NCI-H82 (cell line): ENCODE results near the gene ITPK1.
A peak's percentile ranks its signal among the peaks of the same experiment; 100 is the strongest.

Experiments used
- DNase-seq: peaks from one replicate; lab custom pipeline; 2025; lab: John Stamatoyannopoulos, UW

The ITPK1 gene

DNA sequence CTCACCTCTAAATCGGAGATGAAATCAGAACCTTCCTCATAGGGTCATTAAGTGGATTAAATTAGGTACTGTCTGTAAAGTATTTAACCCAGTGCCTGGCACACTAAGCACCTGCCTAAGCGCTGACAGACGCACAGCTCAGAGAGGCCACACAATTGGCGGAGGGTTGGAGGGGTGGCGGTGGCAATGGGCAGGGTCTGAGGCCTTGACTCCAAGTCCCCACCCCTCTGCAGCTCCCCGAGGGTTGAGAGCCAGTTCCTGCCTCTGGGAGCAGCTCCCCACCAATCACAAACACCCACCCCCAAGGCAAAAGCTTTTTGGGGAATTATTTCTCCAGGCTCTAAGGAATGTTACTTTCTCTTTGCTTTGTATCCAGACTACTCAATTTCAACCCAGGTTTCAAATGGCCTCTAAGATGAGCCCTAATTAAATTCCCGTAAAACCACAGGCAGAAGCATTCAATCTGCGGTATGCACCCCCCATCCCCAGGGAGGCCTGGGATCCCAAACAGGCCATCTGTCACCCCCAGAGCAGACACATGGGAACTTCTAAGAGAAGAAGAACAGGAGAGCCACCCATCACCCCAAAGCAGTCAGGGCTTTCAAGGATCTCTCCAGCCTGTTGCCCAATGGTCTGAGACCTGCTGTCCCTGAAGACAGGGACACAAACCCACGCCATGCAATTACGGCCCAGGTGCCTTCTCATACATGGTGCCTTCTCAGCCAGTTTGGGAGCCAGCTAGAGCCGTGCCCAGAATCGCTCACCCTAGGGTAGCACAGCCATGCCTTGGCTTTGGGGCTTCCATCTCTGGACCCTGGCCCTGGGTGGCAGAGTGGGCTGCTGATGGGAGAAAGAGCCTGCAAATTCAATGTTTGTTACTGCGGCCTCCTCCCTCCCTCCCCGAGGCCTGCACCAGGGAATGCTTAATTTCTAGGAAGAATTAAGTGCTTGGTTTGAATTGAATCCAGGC lies 126.7 kb downstream of the ITPK1 start:
- DNase-seq, result peak; percentile 89

DNA sequence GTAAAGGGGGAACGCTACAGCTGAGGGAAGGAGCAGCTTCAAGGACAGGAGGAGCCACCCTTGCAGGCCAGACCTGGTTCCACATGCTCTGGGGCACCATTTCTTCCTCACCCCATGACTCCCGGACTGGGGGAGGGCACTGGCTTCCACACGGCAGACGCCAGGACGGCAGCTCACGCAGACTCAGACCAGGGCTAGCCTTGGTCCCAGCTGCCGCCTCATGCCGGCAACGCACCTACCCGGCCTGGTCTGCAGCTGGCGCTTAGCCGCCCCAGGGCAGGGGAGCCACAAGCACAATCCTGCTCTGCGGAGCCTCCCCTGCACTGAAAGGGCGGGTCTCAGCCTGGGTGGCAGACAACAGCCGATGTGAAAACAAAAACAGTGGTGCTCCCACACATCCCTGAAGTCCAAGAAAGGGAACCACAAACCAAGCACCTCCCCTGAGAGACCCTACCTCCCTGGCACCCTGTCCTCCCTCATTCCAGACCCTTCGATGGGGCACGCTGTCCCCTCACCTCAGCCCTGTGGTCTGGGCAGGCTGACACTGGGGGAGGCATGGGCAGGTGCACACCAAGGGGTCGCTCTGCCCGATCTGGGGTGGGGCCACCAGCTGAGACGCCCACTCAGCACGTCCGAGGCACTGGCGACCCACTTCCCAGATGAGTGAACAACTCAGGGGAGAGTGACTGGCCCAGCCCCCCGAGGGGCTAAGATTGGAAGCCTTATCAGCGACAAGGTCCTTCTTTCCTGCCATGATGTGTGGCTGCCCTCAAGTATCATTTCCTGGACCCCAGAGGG lies 127.8 kb downstream of the ITPK1 start:
- DNase-seq, result peak; percentile 21

DNA sequence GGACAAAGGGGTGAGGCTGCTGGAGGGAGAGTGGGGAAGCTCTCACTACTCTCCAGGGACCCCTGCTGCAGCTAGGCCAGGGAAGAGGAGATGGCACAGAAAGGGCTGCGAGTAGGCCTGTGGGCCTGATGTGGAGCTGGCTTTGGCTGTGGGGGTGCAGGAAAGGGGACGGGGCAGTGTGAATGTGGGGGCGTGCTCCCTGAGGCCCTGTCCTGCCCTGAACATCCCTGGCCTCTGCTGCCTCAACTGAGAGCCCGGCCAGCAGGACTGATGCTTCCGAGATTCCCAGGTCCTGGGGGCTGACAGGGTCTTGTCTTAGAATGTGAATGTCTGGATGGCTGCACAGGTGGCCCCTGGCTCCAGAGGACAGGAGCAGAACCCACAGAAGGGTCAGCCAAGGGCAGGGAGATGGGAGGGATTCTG lies 128.6 kb downstream of the ITPK1 start:
- no peak for DNase-seq

DNA sequence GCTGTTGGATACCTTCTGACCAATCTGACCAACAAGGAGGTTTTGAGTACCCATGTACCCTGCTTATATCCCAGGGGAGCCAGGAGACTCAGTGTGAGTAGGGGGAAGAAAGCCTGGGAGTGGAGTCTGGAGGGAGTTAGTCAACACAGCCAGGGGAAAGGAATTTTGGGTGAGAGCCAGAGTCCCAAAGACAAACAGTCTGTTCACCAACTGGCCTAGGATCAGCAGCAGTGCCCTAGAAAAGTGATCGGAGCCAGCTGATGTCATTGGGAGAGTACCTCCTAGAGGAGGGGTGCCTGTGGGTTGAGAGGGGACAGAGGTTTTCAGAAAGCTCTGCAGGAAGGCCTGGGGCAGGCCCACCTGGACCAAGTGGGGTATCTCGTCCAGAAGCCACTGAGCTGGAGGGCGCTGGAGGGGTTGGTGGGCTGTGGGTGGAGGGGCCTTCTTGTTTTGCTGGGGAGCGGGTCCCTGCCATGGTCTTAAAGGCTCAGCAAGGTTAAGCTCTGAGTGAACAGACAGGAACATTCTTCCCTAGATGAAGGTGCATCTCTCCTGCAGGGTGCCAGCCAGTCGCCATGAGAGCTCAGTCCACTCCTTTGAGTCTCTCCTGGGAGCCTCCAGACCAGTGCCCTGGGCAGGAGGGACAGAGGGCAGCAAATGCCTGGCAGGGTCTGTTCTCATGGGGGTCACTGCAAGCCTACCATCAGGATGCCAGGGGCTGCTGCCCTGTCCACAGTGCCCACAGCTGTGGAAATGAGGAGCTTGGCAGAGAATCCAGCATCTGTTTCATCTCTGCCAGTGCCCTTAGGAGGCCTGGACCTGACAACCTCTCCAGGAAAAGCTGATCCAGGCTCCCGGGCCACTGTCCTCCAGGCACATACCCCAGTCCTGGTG lies 129.2 kb downstream of the ITPK1 start:
- DNase-seq, result peak; percentile 12

DNA sequence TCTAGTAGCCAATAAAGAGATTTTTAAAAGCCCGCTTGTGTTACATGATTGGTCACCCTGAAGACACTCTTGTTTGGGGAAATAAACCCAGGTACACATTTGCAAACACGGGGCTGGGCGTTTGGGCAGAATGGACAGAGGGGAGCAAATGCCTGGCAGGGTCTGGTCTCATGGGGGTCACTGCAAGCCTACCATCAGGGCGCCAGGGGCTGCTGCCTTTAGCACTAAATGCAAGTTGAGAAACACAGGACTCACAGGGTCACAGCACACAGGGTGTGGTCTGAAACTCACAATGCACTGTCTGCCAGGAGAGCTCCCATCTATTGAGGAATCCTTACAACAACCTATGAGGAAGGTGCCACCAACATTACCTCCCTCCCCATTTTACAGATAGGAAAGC lies 130.2 kb downstream of the ITPK1 start:
- no peak for DNase-seq

DNA sequence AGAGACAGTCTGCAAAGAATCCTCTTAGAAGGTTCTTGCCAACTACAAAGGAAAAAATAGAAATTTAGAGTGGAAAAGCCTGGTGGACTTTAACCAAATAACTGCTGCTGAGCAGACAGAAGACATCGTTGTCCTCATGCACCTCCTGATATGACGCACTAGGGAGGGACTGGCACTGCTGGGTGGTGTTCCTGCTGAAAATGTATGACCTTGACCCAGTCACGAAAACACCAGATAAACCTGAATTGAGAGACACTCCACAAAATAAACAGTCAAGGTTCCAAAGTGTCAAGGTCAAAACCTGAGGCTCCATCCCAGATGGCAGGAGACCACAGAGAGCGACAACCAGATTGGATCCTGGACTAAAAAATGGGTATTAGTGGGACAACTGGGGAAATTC lies 130.8 kb downstream of the ITPK1 start:
- no peak for DNase-seq

DNA sequence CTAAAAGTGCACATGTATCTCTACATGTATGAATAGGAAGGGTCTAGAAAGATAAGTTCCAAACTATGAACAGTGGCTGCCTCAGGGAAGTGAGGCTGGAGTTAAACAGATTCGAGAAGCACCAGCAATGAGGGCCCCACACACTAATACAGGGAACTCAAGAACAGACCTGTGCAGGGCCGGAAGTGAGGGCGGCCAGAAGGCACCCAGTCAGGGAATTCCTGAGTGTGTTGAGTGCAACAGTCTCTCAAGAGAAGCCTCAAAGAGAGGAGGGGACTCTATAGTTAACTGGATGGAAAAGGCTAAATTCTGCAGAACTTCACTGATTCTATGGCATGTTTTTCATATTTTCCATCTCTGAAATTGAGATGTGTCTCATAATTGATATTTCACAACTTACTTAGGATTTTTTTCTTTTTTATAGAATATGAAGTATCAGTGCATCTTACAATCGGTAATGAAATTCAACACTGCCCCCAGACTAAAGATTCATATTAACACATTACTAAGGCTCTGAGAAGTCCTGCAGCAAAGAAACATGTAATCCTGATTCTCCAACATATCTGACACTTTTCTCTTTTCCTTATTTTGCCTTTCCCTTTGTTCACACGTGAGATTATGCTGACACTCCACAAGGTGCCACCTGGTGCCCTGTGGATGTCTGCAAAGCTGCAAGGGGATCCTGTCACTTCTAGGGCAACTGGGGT lies 131.5 kb downstream of the ITPK1 start:
- DNase-seq, result no peak

DNA sequence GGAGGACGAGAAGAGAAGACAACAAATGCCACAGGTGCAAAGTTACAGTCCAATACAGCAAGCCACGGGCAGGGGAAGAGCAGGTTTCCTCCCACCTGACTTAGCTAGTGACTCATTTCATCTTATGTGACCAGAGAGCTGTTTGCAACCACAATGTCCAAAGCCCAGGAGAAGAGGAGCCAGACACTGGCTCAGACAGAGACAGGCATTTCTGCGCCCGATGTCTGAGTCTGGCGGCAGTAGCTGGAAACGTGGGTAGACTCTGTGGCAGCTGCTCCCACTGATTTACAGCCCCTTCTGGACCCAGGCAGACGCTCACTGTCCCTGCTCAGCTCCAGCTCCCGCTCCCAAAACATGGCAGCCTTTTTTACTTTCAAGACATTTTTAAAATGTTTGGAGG lies 132.8 kb downstream of the ITPK1 start:
- no peak for DNase-seq

DNA sequence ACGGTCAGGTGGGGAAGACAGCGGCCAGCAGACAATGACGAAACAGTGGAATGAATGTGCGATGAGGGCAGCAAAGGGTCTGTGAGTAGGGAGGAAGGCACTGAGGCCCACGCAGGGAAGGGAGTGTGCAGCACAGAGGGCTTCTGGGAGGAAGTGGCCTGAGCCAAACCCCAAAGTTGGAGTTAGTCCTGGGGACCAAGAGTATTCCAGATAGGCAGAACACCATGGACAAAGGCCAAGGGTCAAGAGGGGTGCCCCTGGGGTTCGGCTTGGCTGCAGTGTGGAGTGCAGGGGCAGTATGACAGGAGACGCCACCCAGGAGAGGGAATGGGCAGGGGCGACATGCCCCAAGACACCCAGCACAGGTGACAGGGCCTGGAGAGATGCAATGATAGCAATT lies 134.0 kb downstream of the ITPK1 start:
- no peak for DNase-seq

DNA sequence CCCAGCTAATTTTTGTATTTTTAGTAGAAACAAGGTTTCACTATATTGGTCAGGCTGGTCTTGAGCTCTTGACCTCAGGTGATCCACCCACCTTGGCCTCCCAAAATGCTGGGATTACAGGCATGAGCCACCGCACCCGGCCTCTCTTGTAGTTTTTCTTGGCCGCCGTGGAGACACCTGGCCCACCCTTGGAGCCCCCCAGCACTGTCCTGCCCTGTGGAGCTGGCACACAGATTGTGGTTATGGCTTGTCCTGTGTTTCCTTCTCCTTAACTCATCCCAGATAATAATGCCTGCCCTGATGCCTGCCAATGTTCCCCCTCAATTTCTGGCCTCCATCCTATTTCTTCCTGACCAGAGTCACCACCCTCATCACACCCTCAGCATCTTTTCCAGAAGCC lies 134.9 kb downstream of the ITPK1 start:
- DNase-seq, result no peak

DNA sequence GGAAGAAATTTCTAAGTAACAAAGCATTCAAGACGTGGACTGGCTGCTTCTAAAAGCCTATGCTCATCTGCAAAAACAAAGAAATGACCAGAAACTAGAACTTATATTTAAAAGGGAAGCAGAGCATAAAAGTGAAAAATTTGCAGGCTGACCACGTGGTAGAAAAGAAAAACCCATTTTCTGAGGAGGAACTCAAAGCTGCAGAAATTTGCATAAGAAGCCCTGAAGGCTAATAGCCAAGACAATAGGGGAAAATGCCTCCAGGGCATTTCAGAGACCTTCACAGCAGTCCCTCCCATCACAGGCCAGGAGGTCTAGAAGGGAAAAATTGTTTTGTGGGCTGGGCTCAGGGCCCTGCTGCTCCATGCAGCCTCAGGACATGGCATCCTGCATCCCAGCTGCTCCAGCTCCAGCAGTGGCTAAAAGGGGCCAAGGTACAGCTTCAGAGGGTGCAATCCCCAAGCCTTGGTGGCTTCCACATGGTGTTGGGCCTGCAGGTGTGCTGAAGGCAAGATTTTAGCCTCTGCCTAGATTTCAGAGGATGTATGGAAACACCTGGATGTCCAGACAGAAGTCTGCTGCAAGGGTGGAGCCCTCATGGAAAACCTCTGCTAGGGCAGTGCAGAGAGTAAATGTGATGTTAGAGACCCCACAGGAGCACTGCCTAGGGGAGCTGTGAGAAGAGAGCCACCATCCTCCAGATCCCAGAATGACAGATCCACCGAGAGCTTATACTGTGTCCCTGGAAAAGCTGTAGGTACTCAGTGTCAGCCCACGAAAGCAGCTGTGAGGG lies 137.3 kb downstream of the ITPK1 start:
- no peak for DNase-seq

DNA sequence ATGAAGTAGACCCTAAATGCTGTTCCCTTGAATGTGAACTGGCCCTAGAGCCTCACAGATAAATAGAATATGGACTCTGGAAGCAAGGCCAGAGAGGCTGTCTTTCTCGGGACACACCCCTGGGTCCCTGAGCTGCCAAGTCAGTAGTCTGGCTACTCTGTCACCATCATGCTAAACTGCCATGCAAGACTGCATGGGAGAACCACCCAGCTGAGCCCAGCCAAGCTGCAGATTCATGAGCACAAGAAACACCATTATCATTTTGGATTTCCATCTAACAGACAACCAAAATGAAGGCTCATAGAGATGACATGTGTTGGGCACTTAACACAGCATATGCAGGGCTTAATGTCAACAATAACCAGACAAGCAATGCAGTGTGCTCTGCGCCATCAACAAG lies 139.5 kb downstream of the ITPK1 start:
- no peak for DNase-seq

DNA sequence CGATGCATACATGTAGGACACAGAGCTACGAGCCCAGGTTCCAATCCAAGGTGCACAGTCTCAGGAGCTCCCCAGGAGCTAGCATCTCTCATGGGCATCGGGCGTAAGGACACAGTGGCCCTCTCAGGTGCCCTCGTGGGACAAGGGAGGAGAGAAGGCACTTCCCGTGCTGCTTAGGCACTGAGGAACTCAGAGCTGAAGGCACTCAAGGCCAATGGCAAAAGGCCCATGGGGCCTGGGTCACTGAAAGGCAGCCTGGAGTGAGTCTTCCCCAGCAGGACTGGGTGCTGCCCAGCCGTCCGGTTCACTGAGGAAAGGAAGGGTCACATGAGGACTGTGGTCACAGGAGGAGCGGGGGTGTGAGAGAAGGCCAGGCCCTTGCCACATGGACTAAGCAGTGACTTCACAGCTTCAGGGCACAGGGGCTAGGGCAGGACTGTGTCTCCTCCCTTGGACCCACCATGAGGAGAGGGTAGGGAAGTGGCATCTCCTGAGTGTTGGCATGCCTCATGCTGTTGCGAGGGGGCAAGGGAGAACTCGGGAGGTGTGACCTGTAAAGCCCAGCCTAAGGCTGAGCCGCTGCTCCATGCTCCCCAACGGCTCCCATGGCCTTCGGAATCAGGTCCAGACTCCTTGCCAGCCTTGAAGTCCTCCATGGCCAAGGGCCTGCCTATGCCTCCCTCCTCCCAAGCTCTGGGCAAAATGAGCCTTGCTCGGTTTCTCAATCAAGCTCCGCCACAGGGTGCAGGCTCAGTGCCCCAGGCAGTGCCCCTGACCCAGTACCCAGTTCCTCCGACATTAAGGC lies 141.0 kb downstream of the ITPK1 start:
- DNase-seq, result no peak

DNA sequence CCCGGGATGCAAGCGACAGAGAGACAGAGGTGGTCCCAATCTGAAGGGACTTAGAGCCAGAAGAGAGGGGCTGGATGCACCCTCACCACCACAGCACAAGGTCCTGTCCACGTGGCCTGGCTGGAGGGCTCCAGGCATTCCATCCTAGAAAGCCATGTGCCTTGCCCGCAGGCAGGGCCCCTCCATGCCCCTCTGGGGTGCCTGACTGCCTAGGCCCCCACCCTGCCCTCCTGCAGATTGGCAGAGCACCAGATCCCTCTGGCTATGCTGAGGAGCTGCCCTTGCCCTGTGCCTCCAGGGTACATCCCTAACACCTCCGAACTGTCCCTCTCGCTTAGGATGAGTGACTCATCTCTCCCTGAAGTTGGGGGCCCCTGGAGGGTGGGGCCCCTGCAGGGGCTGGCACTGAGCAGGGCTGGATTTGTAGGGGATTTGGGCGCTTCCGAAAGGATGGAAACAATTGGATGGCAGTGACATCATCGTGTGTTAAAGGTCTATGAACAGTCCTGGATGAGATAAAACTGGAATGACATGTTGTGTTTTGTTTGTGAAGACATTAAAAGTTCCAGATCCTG lies 141.8 kb downstream of the ITPK1 start:
- DNase-seq, result no peak

DNA sequence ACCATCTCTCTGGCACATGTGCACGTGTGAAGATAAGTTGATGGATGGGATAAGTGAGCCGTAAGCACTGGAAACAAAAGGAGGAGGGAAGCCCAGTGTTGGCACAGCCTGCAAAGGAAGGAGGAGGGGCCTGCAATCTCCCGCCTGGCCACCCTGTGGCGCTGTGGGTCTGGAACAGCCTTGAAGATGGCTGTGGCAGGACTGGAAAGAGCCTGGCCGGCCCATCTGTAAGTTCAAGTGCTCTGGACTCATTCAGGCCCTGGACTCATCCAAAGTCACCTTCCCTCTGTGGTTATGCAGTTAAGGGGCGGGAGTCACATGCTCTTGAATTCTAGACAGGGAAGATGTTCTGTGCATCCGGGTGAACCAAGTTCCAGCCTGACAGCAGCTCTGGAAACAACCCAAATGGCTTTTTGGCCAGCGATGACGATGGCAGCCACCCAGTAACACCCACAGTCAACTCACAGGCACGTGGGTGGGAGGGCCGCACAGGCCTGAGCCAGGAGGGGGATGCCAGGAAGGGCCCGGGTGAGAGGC lies 142.4 kb downstream of the ITPK1 start:
- peak; percentile 68 for DNase-seq

DNA sequence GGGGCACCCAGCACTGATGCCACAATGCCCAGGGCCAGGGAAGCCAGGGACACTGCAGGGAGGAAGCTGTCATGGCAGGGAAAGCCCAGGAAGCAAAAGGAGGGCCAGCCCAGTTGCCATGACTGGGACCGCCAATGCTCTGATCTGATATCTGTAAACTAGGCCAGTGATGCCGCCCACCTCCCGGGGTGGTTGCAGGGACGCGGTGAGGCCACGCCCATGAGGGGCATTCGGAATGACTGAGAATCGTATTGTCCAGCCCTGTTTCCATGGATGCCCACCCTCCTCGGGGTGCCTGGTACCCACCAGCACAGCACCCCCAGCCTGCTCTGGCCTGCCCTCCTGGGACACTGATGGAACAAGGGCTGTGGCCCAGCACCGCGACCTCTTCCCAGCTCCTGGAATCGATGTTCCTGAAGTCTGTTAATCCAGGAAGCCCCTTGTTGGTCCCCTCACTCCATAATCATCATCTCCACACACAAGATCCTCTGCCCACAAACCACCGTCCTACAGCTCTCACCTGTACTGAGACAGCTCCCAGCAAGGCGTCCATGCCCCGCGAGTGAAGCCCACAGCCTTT lies 144.0 kb downstream of the ITPK1 start:
- no peak for DNase-seq

DNA sequence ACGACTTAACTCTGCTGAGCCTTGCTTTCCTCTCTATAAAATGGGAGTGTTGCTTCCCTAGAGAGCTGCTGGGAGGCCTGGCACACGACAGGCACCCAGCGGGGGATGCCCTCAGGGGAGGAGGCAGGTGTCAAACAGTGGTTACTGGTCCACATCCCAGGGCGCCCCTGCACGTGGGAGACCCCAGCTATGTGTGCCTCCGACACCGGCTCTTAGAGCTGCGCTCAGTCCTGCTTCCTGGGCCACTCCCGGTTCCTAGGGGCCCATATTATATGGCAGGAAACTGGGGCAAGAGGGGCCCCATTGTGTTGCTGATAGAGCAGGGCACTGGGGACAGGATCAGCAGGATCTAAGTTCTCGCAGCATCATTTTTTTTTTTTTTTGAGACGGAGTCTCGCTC lies 145.5 kb downstream of the ITPK1 start:
- no peak for DNase-seq

DNA sequence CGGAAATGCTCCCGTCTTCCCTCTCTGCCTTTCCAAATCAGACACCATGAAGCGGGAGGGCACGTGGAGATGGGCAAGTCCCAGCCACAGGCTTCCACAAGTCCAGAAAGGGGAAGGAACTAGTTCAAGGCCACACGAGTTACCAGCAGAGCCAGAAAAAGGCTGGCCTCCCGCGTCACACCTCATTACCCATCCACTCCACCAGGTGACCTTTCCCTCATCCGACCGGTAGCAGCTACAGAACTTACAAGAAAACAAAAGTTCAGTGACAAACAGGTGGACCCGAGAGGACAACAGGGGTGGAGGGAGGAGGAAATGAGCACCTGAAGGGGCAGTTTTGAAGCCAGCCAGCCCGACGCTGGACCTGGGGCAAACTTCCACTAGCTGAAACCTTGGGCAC lies 145.9 kb downstream of the ITPK1 start:
- no peak for DNase-seq

DNA sequence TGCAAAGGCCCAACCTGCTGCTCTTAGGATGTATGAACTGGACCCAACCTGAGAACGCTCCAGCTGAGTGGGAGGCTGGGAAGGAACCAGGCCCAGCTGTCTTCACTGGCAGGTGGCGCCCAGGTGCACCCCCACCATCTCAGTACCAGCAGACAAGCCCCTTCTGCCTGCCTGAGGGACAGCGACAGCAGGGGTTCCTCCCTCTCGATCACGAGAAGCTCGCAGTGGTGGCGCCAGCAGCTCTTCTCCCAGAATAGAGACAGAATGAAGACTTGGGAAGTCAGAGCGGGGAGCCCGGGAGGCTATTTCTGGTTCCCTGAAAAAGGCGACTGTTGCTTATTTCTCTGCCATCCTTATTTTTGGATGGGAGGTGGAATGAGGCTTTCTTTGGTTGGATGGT lies 146.3 kb downstream of the ITPK1 start:
- no peak for DNase-seq
